GM21381 (cell line): ENCODE data around the gene KDELR1.
"Not testable (repeated sequence)": the region's sequence is repeated elsewhere in the genome, so short reads cannot be mapped to it uniquely, and the experiment has no call there.

ENCODE experiments used
- ATAC-seq: cut with Tn5 transposase; IDR thresholded peaks from one replicate; pipeline ENCODE4 v1.9.1; 2021; ENCODE audit warnings: mild to moderate bottlenecking, moderate library complexity; ENCODE audit not compliant: unreplicated experiment

Gene KDELR1

GRCh38 chr19:48371771-48372170 is 19.6 kb downstream of the KDELR1 start:
- not testable (repeated sequence) for ATAC-seq

GRCh38 chr19:48371367-48371766 is 20.0 kb downstream of the KDELR1 start:
- no peak for ATAC-seq

GRCh38 chr19:48370955-48371354 is 20.4 kb downstream of the KDELR1 start:
- no peak for ATAC-seq

- no peak for ATAC-seq
These were observed 22.4 kb downstream of the KDELR1 start for GRCh38 chr19:48368936-48369335.

- ATAC-seq: no peak
These were observed 23.5 kb downstream of the KDELR1 start for GRCh38 chr19:48367855-48368254.

- no peak for ATAC-seq
These were observed 25.7 kb downstream of the KDELR1 start for GRCh38 chr19:48365602-48366001.

- no peak for ATAC-seq
These were observed 26.6 kb downstream of the KDELR1 start for GRCh38 chr19:48364598-48365348.

GRCh38 chr19:48363810-48364597 is 27.3 kb downstream of the KDELR1 start, which contains the start of the genes SYNGR4 and TMEM143:
SYNGR4 (plus strand) TSS chr19:48364367; CDS start chr19:48365843, 1,476 bp downstream.
TMEM143 (minus strand) TSS chr19:48363940; CDS start chr19:48363920, 20 bp downstream.
- ATAC-seq: peak; percentile 80

GRCh38 chr19:48363500-48363809 is 27.9 kb downstream of the KDELR1 start:
- peak; percentile 5 for ATAC-seq

- ATAC-seq: peak; percentile 57
These were observed 28.4 kb downstream of the KDELR1 start for GRCh38 chr19:48362716-48363499.

GRCh38 chr19:48361912-48362311 is 29.4 kb downstream of the KDELR1 start:
- no peak for ATAC-seq

GRCh38 chr19:48359123-48359522 is 32.2 kb downstream of the KDELR1 start:
- ATAC-seq: no peak

GRCh38 chr19:48355365-48355954 is 35.9 kb downstream of the KDELR1 start:
- no peak for ATAC-seq

- ATAC-seq: no peak
These were observed 36.9 kb downstream of the KDELR1 start for GRCh38 chr19:48354332-48354992.

- ATAC-seq: no peak
These were observed 37.7 kb downstream of the KDELR1 start for GRCh38 chr19:48353677-48354076.

GRCh38 chr19:48351341-48351752 is 40.0 kb downstream of the KDELR1 start:
- ATAC-seq: no peak

- ATAC-seq: no peak
These were observed 40.5 kb downstream of the KDELR1 start for GRCh38 chr19:48350856-48351255.

GRCh38 chr19:48348737-48349136 is 42.6 kb downstream of the KDELR1 start:
- ATAC-seq: no peak

GRCh38 chr19:48348045-48348444 is 43.3 kb downstream of the KDELR1 start:
- ATAC-seq: no peak

GRCh38 chr19:48346191-48346590 is 45.2 kb downstream of the KDELR1 start:
- no peak for ATAC-seq
